GM20431 (cell line): Measurements from ENCODE around the gene ZNF497.
"Not testable (repeated sequence)": the region's sequence is repeated elsewhere in the genome, so short reads cannot be mapped to it uniquely, and the experiment has no call there.

Source experiments
- in situ Hi-C: fragments of 300-500 bp; cut with MseI, MboI; formaldehyde crosslinking; loops from one replicate; pipeline ENCODE4 v1.15.0; 2020; ENCODE audit warnings: low sequenced_read_pairs; ENCODE audit not compliant: unreplicated experiment

Gene ZNF497

GRCh38 chr19:58350871-58351557, 11.5 kb downstream of the ZNF497 start:
- in situ Hi-C loops: no loop called here

DNA sequence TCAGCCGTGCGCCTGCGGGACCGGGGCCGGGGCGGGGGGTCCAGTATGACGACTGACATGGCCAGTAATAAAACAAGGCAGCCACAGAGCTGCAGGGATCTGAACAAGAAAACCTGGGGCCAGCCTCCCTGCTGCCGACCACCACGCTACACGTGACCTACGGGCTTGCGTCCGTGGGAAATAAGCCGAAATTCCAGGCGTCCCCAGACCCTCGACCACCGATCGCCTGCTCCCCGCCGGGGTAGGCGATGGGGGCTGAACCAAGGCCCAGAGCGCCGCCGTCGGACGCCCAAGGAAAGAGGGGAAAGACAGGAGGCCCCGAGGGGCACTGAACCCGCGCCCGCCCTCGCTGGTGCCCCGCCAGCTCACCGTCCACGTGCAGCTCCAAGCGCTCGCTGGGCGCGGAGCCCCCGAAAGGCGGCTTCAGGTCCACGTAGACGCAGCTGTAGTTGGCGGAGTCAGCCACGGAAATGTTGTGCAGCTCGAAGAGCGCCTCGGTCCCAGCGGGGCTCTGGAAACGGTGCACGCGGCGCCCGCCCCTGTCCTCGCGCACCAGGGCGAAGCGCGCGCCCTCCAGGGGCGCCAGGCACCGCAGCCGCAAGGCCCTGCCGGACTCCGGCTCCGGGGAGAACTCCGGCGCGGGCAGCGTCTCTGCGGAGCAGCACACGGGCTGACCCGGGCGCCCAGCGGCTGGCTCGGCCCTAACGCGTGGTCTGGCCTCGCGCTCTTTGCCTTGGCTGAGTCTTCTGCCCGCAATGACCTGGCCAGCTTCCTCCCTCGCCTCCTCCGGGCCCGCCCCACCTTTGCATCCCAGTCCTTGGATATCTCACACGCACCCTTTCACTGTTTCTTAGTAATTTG, 12.3 kb downstream of the ZNF497 start:
- in situ Hi-C loops: no loop called here

DNA sequence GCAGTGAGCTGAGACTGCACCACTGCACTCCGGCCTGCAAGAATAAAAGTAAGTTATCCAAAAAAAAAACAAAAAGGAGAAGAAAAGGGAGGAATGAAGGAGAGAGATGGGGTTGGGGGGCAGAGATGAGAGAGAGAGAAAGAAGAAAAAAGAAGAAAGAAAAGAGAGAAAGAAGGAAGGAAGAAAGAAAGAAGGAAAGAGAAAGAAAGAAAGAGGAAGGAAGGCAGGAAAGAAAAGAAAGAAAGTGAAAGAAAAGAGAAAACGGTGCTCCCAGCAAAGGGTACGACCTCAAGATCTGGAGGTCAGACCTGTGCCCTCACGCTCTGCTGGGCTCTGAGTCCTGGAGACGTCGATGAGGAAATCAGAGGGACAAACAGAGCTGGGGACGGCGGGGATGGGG, 13.0 kb downstream of the ZNF497 start:
- in situ Hi-C loops: no loop called here

GRCh38 chr19:58348080-58348479, 14.5 kb downstream of the ZNF497 start:
- in situ Hi-C loops: not testable (repeated sequence)

DNA sequence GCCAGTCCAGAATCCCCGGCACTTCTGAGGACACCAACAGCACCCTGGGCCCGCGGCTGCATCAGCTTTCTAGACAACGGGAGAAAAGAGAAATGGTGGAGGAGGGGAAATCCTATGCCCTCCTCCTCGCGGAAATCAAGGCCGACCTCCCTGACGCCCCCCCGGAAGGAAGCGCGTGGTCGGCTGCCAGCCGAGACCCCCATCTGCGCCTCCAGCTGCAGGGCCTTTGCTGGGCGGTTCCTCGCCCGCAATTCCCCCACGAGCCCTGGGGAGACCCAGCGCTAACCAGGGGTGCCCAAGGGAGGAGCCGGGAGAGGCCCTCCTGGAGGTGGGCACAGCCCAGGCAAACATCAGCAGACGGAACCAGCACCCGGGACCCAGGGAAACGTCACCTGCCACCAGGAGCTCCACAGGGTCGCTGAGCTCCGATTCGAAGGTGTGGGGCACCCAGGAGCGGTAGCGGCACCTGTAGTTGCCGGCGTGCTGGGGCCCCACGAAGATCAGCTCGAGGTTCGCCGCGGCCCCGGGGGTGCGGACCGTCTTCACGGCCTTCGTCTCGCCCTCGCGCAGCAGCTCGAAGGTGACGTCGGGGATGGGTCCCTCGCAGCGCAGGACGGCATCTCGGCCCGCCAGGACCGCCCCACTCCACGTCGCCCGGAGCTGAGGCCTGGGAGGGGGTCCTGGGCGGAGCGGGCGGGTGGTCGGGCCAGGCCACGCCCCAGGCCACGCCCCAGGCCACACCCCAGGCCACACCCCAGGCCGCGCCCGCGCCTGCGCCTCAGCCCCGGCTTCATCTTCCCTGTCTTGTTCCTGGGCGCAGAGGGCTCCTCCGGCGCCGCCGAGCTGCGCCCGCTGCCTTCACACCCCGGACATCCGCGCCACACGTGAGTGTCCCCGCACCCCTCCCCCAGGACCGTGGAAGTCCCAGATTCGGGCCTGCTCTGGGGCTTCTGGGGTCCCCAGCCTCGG, 15.3 kb downstream of the ZNF497 start:
- in situ Hi-C loops: no loop called here

GRCh38 chr19:58345558-58345957, 17.0 kb downstream of the ZNF497 start:
- in situ Hi-C loops: no loop called here

DNA sequence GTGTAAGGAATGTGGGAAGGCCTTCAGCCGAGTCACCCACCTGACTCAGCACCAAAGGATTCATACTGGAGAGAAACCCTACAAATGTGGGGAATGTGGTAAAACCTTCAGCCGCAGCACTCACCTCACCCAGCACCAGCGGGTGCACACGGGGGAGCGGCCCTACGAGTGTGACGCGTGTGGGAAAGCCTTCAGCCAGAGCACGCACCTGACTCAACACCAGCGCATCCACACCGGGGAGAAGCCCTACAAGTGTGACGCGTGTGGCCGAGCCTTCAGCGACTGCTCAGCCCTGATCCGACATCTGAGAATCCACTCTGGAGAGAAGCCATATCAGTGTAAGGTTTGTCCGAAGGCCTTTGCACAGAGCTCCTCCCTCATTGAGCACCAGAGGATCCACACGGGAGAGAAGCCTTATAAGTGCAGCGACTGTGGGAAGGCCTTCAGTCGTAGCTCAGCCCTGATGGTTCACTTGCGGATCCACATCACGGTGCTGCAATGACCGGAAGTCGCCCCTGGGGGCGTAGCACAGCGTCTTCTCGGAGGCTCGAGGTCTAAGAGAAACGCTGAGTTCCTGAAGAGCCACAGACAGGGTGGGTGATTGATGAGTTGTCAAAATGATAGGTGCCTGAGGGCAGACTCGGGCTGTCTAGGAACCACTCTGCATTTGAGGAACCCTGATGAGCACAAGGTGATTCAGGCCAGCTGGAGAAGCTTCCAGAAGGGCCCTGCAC, 23.6 kb downstream of the ZNF497 start:
- in situ Hi-C loops: no loop called here

GRCh38 chr19:58338336-58338735, 24.2 kb downstream of the ZNF497 start:
- in situ Hi-C loops: no loop called here

DNA sequence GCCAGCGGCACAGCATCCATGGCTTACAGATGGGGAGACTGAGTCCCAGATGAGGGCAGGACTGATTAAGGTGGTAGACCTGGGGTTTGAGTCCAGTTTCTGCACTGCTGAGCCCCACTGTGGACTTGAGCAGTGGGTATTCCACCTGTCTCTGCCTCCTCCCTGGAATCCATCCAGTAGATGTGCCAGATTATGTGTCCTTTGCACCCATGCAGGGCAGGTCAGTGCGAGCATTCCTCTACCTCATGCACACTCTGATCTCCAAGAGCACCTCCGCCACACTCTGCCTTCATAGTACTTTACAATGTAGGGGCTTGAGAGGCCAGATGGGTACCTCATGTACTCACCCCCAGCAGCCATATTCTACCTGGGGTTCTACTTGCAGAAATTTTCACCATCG, 25.7 kb downstream of the ZNF497 start:
- in situ Hi-C loops: no loop called here

- in situ Hi-C loops: no loop called here
These were observed 26.3 kb downstream of the ZNF497 start for GRCh38 chr19:58336216-58336615.

DNA sequence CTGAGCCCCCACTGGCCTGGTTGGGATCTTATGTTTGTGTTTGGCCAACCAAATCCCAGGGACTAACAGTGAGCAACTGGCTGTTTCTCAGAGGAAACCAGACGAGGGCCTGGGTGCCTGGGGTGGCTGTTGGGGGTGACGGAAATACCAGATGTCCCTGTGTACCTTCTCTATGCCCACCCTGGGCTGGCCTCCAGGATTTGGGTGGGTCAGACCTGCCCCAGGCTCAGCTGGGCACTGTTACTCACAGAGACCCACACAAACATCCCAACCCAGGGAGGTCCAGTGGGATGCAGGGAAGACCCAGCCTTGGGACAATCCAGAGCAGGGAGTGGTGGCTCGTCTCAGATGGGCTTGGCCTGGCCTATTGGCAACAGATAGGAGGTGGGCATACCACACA, 26.9 kb downstream of the ZNF497 start:
- in situ Hi-C loops: no loop called here

DNA sequence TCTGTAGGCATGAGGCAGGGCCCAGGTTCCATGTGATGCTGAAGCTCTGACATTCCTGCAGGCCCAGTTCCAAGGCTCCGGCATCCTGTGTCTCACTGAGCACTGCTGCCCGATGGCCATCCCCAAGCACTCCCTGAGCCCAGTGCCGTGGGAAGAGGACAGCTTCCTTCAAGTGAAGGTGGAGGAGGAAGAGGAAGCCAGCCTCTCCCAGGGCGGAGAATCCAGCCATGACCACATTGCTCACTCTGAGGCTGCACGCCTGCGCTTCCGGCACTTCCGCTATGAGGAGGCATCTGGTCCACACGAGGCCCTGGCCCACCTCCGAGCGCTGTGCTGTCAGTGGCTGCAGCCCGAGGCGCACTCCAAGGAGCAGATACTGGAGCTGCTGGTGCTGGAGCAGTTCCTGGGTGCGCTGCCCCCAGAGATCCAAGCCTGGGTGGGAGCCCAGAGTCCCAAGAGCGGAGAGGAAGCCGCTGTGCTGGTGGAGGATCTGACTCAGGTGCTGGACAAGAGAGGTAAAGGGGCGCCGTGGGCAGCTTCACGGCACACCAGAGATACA, 27.8 kb downstream of the ZNF497 start:
- in situ Hi-C loops: no loop called here

- in situ Hi-C loops: no loop called here
These were observed 29.9 kb downstream of the ZNF497 start for GRCh38 chr19:58332697-58333096.

GRCh38 chr19:58330458-58330857, 32.1 kb downstream of the ZNF497 start:
- in situ Hi-C loops: no loop called here

DNA sequence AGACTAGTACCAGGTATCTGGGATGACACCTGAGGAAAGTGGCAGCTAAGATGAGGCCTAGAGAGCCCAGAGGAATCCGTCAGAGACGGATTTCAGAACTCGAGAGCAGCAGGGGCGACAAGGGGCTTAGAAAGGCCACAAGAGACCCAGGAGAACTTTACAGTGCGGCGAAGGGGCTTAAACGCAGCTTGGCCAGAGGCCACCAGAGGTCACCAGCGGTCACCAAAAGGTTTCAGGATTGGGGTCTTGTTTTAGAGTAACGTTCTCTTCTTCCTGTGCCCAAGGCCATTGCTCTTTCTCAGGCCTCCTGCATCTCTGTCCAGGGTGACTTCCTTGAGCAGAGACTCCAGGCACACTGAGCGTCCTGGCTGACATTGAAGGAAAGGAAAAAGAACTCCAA, 33.6 kb downstream of the ZNF497 start:
- in situ Hi-C loops: no loop called here

DNA sequence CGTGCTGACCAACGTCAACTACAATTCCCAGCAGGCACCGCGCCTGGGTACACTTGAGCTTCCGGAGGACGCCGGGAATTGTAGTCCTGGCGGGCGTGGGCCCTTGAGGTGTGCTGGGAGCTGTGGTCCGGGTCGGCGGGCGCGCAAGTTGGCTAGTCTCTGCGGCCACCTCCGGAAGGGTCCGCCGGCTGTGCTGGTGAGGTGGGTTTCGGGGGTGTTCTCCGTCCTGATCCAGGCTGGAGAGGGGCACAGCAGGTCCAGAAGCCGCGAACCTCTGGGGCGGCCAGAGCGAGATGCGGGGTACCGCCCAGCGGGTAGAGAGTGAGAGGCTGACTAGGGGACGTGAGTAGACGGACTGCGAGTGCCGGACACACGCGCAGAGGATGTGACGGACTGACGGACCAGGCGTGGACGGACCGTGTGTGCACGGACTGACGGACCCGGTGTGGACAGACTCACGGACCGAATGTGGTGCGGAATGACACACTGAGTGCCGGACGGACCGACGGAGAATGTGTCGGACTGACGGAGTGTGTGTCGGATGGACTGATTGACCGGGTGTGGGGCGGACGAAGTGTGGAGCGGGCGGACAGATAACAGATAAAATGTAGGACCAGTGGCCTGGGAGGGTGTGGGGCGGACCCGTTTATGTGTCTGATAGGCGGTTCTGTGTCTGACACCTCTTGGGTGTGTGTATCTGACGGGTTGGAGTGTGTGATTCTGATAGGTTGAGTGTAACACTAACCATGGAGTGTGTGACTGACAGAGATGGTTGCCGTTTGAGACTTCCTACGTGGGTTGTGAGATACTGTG, 35.4 kb downstream of the ZNF497 start, which contains the start of gene ZSCAN22:
TSS of gene ZSCAN22 (plus strand) at position 81 of the 813 bp plus-strand sequence. CDS start 7,809 bp downstream, outside the sequence.
- in situ Hi-C loops: no loop called here

GRCh38 chr19:58326501-58326913, 36.0 kb downstream of the ZNF497 start:
- in situ Hi-C loops: no loop called here

- in situ Hi-C loops: no loop called here
These were observed 37.1 kb downstream of the ZNF497 start for GRCh38 chr19:58325311-58326022.
